CD4-positive, alpha-beta T cell treated with Interleukin-17A for 1 hour (primary cell): ENCODE results near the gene C1orf159.

Experiments
- DNase-seq: peaks from one replicate; pipeline ENCODE4 v3.0.0-alpha.2; 2020

C1orf159 gene

DNA sequence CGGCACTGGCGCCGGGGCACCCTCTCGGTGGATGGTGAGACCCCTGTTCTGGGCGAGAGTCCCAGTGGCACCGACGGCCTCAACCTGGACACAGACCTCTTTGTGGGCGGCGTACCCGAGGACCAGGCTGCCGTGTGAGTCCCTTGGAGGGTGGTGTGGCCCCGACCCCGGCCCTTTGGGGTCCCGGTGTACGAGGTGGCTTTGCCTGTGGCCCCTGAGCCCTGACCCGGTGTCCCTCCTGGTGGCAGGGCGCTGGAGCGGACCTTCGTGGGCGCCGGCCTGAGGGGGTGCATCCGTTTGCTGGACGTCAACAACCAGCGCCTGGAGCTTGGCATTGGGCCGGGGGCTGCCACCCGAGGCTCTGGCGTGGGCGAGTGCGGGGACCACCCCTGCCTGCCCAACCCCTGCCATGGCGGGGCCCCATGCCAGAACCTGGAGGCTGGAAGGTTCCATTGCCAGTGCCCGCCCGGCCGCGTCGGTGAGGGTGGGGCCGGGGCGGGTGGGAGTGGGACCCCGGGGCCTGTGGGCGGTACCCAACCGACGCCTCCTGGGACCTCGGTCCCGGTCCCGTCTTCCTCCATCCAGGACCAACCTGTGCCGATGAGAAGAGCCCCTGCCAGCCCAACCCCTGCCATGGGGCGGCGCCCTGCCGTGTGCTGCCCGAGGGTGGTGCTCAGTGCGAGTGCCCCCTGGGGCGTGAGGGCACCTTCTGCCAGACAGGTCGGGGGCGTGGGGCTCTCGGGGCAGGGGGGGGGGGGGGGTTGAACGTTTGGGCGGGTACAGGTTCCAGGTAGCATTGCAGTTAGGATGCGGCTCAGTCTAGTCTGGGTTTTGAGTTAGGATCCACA, 66.3 kb downstream of the C1orf159 start:
- DNase-seq = no peak

DNA sequence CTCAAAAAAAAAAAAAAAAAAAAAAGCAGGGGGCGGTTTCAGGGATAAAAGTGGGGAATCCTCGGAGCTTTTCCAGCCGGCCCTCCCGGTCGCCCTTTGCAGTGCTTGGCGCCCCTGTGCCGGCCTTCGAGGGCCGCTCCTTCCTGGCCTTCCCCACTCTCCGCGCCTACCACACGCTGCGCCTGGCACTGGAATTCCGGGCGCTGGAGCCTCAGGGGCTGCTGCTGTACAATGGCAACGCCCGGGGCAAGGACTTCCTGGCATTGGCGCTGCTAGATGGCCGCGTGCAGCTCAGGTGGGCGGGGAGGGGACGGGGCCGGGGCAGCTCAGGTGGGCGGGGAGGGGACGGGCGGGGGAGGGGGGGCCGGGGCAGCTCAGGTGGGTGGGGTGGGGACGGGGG, 67.1 kb downstream of the C1orf159 start:
- DNase-seq = no peak

DNA sequence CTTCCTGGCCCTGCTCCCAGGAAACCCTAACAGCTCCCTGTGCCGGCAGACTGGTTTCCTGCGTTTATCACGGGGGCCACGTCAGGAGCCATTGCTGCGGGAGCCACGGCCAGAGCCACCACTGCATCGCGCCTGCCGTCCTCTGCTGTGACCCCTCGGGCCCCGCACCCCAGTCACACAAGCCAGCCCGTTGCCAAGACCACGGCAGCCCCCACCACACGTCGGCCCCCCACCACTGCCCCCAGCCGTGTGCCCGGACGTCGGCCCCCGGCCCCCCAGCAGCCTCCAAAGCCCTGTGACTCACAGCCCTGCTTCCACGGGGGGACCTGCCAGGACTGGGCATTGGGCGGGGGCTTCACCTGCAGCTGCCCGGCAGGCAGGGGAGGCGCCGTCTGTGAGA, 67.9 kb downstream of the C1orf159 start:
- DNase-seq = no peak

DNA sequence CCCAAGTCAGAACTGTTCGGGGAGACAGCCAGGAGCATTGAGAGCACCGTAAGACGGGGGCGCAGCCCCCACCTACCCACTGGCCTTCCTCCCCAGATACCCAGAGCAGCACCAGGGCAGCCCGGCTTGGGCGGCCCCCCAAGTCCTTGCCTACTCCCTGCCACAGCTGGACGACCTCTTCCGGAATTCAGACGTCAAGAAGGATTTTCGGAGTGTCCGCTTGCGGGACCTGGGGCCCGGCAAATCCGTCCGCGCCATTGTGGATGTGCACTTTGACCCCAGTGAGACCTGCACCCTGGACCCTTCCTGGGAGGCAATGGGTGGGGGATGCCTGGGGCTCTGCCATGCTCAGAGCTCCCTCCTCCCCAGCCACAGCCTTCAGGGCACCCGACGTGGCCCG, 68.5 kb downstream of the C1orf159 start:
- no peak for DNase-seq

DNA sequence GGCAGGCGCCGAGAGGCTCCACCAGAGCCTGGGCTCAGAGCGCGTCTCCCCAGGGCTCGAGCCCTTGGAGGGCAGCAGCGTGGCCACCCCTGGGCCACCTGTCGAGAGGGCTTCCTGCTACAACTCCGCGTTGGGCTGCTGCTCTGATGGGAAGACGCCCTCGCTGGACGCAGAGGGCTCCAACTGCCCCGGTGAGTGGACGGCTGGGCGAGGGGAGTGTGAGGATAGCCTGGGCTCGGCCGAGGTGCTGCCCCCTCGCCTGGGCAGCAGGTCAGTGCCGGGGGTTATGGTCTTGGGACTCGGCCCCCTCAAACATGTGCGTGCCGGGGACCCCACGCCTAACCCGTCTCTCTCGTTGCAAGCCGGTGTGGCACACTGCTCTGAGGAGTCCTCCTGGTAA, 69.1 kb downstream of the C1orf159 start:
- no peak for DNase-seq

DNA sequence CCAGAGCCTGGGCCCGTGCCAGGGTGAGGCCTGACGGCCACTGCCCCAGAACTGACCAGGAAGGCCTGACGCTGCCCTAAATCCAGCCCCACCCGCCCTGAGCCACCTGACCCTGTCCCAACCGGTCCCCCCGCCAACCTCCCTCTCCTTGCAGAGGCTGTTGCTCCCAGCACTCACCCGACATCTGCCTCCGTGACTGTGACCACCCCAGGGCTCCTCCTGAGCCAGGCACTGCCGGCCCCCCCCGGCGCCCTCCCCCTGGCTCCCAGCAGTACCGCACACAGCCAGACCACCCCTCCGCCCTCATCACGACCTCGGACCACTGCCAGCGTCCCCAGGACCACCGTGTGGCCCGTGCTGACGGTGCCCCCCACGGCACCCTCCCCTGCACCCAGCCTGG, 69.6 kb downstream of the C1orf159 start:
- no peak for DNase-seq

DNA sequence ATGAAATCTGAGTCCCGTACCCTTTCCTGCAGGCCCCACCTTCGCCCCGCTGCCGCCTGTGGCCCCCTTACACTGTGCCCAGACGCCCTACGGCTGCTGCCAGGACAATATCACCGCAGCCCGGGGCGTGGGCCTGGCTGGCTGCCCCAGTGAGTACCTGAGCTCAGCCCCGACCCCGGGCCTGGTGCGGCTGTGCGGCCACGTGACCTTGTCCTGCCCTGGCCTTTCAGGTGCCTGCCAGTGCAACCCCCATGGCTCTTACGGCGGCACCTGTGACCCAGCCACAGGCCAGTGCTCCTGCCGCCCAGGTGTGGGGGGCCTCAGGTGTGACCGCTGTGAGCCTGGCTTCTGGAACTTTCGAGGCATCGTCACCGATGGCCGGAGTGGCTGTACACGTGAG, 70.8 kb downstream of the C1orf159 start:
- no peak for DNase-seq

DNA sequence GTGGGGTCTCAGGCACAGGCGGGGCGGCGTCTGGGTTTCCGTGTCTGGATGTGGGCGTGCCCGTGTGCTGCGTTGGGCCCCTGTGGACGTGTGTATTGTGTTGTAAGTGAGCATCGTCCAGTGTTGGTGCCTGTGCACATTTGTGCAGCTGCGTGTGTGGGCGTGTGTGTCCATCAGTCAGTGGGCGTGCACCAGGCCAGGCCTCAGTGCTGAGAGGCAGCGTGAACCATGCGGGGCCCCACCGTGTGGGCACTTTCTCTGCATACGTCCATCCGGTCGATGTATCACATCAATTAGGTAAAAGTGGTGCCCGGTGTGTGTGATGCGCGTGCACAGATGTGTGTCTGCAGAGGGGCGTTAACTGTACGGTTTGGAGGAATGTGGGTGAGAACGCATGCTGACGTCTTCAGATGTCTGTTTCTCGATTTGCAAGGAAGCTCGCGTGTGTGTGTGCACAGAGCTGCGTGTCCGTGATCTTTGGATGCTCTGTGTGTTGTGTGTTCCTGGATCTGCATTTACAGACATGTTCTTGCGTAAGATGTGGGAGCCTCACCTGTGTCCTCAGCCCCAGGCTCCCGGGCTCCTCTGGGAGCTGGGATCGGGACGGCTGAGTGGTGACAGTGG, 71.3 kb downstream of the C1orf159 start:
- DNase-seq = no peak

DNA sequence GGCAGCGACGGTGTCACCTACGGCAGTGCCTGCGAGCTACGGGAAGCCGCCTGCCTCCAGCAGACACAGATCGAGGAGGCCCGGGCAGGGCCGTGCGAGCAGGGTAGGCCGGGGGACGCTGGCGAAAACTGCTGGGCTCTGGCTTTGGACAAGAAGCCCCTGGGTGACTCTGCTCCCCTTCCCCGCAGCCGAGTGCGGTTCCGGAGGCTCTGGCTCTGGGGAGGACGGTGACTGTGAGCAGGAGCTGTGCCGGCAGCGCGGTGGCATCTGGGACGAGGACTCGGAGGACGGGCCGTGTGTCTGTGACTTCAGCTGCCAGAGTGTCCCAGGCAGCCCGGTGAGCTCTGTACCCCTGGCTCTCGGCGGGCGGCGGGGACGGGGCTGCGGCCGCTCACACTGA, 72.0 kb downstream of the C1orf159 start:
- no peak for DNase-seq

DNA sequence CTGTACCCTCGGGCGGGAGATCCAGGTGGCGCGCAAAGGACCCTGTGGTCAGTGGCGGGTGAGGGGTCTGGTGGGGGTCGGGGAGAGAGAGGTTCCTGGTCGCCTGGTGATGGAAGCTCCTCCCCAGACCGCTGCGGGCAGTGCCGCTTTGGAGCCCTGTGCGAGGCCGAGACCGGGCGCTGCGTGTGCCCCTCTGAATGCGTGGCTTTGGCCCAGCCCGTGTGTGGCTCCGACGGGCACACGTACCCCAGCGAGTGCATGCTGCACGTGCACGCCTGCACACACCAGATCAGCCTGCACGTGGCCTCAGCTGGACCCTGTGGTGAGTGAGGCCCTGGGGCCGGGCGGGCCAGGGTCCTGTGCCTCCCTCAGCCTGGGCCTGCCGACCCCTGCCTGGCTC, 72.5 kb downstream of the C1orf159 start:
- DNase-seq = no peak

DNA sequence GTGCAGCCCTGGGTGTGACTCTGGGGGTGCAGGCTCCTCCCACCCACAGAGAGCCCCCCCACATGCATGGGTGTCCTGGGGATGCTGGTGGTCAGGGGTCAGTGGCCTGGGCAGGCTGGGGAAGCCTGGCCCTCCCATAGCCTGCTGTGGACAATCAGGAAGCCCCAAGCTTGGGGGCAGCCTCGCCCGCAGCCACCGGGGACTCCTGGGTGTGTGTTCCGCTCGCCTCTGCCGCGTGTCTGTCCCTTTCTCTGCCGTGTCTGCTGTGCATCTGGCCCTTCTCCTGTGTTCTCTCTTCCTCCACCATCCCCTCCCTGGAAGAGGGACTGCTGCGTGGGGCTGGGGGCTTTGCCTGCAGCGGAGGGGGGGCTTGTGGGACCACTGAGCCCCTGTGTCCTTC, 73.1 kb downstream of the C1orf159 start:
- no peak for DNase-seq

DNA sequence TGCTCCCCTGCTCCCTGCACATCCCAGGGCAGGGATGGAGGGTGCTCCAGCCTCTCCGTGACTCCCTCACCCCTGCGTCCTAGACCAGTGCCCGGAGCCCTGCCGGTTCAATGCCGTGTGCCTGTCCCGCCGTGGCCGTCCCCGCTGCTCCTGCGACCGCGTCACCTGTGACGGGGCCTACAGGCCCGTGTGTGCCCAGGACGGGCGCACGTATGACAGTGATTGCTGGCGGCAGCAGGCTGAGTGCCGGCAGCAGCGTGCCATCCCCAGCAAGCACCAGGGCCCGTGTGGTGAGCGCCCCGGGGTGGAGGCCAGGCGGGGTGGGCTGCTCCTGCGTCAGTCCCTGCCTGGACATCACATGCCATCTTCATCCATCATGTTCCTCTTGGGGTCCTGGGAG, 74.0 kb downstream of the C1orf159 start:
- DNase-seq = no peak

DNA sequence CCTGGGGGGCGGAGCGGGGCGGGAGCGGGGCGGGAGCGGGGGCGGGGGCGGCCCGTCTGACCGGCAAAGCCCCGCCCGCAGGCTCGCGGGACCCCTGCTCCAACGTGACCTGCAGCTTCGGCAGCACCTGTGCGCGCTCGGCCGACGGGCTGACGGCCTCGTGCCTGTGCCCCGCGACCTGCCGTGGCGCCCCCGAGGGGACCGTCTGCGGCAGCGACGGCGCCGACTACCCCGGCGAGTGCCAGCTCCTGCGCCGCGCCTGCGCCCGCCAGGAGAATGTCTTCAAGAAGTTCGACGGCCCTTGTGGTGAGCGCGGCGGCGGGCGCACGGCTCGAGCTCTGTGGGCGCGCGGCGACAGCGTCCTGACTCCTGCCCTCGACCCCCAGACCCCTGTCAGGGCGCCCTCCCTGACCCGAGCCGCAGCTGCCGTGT, 74.8 kb downstream of the C1orf159 start:
- no peak for DNase-seq

DNA sequence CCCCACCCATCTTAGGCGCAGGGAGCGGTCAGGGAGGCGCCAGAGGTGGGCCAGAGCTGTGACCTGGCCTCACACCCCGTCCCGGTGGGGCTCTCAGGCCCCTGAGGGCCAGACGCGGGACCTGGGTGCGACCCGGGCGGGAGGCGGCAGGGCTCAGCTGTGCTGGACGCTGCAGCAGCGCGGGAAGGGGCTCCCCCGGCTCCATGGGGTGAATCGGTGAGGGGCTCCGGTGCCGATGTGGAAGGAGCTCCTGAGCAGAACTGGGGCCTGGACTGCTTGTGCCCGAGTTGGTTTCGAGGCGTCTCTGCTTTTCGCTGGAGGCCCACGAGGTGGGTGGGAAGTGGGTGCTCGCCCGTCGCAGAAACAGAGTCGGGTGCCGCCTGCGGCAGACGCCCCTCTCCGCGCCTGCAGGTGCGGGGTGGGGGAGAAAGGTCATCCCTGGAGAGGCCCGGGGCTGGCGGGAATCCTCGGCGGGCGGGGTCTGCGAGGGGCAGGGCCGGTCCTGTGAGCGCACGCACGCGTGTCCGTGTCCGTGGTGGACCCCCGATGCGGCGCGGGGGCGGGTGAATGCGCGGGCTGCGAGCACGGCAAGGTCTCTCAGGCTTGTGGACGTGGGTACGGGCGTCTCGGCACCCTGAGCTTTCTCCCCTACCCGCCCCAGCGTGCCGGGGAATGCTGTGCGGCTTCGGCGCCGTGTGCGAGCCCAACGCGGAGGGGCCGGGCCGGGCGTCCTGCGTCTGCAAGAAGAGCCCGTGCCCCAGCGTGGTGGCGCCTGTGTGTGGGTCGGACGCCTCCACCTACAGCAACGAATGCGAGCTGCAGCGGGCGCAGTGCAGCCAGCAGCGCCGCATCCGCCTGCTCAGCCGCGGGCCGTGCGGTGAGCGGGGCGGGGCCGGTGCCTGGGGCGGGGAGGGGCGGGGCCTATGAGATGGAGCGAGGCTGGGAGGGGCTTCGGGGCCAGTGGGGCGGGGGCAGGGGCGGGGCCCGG, 75.6 kb downstream of the C1orf159 start:
- peak; percentile 83 for DNase-seq

DNA sequence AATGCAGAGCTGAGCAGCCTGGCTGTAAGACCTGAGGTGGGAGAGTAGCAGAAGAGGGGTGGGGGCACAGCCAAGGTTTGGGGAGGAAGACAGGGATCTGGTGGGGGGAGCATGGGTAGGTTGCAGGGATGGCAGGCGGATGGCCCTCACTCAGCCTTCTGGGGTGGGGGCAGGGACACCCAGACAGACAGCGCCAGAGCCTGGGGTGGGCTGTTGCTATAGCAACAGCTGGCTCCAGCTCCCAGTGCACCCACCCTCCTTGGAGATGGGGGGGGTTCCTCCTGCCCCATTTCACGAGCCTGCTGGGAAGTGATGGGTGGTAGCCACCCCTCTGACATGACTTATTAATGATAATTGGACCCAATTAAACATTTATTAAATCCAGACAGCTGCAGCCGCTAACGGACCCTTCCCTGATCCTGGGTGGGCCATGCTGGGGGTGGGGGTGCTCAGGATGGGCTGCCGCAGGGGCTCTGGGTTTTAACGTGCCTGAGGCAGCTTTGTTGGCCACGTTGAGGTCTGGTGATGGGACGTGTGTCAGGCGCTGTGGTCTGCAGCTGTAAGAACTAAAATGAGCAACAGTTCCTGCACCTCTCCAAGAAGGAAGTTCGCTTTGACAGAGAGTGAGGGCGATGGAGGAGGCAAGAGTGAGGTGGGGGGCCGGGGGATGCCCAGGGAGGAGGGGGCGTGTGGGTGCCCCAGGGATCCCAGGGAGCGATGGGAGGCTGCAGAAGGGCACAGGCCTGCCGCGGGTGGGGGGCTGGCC, 76.6 kb downstream of the C1orf159 start:
- no peak for DNase-seq

DNA sequence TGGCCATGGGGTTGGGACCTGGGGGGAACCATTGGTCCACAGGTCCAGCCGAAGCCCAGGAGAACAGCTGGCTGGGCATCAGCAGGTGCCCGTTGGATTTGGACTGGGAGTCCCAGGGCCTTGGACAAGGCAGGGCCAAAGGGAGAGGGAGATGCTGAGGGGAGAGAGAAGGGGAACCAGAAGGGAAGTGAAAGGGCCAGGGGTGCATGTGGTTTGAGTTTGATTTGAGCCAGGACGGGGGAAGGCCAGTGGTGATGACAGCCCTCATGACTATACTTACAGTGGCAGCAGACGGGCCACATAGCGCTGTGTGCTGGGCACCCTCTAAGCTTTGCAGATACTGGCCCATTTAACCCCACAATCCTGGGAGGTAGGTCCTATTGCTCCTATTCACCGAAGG, 77.2 kb downstream of the C1orf159 start:
- no peak for DNase-seq

DNA sequence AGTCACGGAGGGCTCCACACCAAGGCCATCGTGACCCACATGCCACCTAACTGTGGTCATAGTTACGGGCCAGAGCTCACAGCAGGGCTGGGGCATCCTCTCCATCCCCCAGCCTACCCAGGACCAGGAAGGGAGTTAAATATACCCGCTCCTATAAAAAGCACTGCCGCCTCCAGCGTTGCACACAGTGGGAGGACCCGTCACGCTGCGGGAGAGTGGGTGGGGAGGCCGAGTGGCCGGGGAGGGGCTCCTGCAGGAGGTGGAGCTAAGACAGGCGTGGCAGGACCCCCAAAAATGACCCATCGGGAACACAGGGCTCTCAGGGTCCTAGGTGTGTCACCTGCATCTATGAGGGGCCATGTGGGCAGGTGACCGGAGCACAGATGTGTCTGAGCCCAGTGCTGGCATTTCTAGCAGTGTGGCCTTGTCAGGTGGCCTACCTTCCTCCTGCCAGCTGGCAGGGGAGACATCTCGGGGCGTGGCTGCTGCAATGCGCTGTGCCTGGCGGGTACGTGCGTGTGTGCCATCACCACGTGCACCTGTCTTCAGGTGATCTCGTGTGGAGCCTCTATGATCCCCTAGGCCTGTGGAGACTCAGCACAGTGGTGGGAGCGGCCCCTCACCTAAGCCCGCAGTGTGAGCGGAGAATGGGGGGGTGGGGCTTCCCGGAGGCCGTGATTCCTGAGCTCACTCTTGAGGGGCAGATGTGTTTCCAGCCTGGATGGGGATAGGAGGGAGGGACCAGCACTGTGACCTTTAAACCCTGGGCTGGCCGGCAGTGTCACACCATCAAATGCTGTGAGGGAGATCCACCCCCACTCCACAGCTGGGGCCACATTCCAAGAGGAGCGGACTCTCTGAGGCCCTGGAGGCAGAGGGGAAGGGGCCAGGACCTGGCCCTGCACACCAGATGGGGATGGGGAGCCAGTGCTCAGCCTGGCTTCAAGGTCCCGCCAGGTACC, 78.2 kb downstream of the C1orf159 start:
- DNase-seq = no peak

DNA sequence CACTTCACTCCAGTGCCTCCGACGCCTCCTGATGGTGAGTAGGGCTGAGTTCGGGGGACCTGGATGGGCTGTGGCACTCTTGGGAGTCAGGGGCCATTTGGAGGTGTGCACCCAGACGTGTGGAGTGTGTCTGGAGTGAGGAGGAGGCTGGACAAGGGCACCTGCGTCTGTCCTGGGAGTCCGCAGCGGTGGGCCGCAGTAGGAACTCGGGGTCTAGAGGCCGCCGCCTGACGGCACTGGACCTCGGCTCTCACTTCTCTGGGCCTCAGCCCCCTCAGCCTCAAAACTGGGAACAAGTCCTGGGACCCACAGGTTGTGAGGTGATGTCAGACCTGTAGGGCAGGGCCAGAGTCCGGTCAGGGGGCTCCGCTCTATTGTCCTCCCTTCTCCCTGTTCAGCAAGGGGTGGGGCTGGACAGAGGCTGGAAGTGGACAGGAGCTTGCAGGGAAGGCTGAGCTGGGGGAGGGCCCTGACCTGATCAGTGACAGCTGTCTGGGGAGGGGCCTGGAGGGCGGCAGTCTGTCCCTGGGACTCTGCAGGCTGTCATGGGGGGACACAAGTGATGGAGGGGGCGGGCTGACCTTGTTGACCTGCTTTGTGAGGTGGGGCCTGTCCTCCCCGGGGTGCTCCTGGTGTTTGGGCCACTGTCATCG, 80.5 kb downstream of the C1orf159 start:
- no peak for DNase-seq

DNA sequence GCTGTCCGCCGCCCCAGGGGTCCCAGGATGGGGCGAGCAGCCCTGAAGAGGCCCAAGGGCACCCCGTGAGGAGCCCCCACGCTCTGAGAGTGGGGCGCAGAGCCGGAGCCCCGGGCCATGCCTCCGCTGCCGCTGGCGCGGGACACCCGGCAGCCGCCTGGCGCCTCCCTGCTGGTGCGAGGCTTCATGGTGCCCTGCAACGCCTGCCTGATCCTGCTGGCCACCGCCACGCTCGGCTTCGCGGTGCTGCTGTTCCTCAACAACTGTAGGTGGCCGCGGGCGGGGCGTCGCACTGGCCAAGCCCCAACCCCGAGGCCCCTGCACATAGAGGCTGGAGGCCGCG, 81.5 kb downstream of the C1orf159 start:
- DNase-seq = no peak

DNA sequence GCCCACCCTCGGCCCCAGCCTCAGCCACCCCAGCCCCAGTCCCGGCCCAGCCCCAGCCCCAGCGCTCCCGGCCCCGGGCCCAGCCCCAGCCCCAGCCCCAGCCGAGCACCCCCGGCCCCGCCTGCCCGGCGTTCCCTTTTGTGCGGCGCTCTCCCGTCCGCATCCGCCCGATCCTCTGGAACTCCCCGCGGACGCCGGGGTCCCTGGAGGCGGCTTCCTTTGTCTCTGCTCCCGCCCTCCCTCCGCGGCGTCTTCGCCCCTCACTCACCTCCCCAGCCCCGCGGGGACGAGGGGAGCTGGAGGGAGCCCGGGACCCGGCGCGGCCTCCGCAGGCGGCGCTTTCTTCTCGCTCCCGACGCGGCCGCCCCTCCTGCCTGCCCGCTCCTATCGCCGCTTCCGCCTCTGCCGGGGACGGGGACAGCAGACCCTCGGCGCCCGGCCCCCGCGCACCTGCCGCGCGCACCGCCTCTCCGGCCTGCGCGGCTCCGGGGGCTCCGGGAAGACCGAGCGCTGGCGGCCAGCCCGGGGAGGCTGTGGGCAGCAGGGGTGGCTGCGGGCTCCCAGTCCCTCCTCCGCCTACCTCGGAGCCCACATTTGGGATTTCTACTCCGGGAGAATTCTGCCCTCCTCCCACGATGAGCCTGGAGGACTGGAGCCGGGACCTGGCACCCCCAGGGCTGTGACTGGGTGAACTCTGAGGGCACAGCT, 82.0 kb downstream of the C1orf159 start:
- DNase-seq = no peak
